ENCODE data around the gene FBXO31.

DNA sequence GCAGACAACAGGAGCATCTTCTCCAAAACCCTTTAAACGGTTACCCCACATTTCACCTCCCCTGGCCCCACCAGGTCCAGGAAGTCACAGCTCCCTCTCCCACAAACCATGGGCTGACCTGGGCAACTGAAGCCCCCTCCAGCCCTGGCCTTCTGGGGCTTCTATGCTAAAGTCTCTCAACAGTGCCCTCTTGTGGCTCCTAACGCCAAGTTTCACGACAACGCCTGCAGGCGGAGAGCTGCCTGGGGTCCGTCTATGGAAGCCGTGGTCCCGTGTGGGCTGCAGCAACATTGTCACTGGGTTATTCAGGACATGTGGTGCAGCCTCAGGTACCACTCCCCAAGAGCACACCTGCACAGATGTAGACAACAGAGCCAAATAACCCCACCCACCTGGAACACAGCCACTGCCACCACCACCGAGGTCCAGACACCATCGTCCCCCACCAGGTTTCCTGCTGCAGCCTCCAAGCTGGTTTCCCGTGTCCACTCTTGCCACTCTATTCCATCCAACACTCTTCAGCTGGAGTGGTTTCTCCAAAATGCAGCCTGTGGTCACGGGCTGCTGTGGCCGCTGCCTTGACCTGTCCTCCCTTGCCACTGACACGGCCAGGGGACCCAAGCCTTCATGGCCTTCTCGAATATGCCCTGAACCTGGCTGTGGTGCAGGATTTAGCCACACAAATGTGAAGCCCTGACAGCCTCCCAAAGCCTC lies 85.5 kb downstream of the FBXO31 start:
- TF ChIP-seq, protein P1, sequence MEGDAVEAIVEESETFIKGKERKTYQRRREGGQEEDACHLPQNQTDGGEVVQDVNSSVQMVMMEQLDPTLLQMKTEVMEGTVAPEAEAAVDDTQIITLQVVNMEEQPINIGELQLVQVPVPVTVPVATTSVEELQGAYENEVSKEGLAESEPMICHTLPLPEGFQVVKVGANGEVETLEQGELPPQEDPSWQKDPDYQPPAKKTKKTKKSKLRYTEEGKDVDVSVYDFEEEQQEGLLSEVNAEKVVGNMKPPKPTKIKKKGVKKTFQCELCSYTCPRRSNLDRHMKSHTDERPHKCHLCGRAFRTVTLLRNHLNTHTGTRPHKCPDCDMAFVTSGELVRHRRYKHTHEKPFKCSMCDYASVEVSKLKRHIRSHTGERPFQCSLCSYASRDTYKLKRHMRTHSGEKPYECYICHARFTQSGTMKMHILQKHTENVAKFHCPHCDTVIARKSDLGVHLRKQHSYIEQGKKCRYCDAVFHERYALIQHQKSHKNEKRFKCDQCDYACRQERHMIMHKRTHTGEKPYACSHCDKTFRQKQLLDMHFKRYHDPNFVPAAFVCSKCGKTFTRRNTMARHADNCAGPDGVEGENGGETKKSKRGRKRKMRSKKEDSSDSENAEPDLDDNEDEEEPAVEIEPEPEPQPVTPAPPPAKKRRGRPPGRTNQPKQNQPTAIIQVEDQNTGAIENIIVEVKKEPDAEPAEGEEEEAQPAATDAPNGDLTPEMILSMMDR (IDR thresholded peaks at IDR 0.05), result peak; percentile 76
- no peak for TF ChIP-seq EZH2 (IDR thresholded peaks at IDR 0.05; ENCODE audit: borderline replicate concordance, insufficient read depth, low read depth, low read length, poor library complexity, severe bottlenecking)
